ENCODE data around the gene PLPPR4. TPM values are rescaled to one million over a fixed set of nuclear protein-coding genes. Genes with fewer than 3 reads are reported as not detected.
"Not testable (repeated sequence)": the region's sequence is repeated elsewhere in the genome, so short reads cannot be mapped to it uniquely, and the experiment has no call there.

Gene PLPPR4
- total RNA-seq, 4 donors from 2014 or later, result 0.42 to 1.4 (median 1.0) TPM

DNA sequence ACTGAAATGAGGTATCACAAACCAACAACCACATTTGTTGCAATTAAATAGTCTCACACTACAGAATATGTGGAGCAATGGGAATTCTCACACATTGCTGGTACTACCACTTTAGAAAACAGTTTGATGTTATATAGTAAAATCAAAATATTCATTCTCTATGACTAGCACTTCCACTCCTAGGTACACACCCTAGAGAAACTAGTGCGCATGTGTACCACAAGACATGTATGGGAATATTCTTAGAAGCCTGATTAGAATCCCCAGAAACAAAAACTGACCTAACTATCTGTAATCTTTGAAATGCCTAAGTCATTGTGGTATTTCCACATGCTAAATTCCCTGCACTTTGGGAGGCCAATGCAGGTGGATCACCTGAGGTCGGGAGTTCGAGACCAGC lies 18.1 kb upstream of the PLPPR4 start:
- intact Hi-C loops (cut with DNase I), result no loop called here
- Histone ChIP-seq H3K4me1 (no peaks in the 10 kb centered on the region), H3K36me3 (no peaks in the 10 kb centered on the region), H3K27me3 (no peaks in the 10 kb centered on the region), H3K4me3 (no peak overlapping the region), H3K27ac (replicated peaks in 1 of 4) (no peak overlapping the region), H3K9me3 (peaks cover 0 to 13% (median 2%) of the 10 kb centered on the region in 4 donors)
- no peak for TF ChIP-seq POLR2A (IDR thresholded peaks at IDR 0.05; ENCODE audit: low read depth)
- no peak for TF ChIP-seq POLR2AphosphoS5 (IDR thresholded peaks at IDR 0.05)
- TF ChIP-seq, protein P1, sequence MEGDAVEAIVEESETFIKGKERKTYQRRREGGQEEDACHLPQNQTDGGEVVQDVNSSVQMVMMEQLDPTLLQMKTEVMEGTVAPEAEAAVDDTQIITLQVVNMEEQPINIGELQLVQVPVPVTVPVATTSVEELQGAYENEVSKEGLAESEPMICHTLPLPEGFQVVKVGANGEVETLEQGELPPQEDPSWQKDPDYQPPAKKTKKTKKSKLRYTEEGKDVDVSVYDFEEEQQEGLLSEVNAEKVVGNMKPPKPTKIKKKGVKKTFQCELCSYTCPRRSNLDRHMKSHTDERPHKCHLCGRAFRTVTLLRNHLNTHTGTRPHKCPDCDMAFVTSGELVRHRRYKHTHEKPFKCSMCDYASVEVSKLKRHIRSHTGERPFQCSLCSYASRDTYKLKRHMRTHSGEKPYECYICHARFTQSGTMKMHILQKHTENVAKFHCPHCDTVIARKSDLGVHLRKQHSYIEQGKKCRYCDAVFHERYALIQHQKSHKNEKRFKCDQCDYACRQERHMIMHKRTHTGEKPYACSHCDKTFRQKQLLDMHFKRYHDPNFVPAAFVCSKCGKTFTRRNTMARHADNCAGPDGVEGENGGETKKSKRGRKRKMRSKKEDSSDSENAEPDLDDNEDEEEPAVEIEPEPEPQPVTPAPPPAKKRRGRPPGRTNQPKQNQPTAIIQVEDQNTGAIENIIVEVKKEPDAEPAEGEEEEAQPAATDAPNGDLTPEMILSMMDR (IDR thresholded peaks at IDR 0.05), result no peak
- TF ChIP-seq EP300 (IDR thresholded peaks at IDR 0.05), result no peak
- no peak for DNase-seq (ENCODE audit: extremely low spot score)
- 91% methylated on average over 3 of the region's 3 CpGs for WGBS

DNA sequence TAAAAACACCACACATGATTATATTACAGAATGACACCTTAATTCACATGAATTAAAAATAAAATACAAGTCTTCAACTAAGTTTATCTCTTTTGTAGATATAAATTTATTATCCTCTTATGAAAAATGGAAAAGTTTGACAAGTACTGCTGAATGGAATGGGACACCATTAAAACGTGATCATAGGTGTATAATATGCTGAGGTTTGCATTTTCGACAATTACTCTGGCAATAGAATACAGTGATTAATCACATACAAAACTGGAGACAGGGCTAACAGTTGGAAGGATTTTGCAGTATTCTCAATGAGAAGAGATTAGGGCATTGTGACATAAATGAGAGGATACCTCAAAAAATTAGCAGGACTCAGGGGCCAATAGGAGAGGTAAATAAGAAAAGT lies 17.1 kb upstream of the PLPPR4 start:
- no peaks in the 10 kb centered on the region for H3K4me1 ChIP-seq
- TF ChIP-seq, protein P1 (IDR thresholded peaks at IDR 0.05), result no peak
- TF ChIP-seq POLR2A (IDR thresholded peaks at IDR 0.05; ENCODE audit: low read depth) (no peak), POLR2AphosphoS5 (IDR thresholded peaks at IDR 0.05) (no peak), EP300 (IDR thresholded peaks at IDR 0.05) (no peak)
- DNase-seq (ENCODE audit: extremely low spot score), result no peak
- intact Hi-C loops (cut with DNase I), result no loop called here
- H3K9me3 ChIP-seq, result peaks cover 0 to 13% (median 2%) of the 10 kb centered on the region in 4 donors
- H3K4me3 ChIP-seq, result no peak overlapping the region
- no peaks in the 10 kb centered on the region for H3K27me3 ChIP-seq
- H3K36me3 ChIP-seq, result no peaks in the 10 kb centered on the region
- 80% methylated on average over 2 of the region's 2 CpGs for WGBS
- no peak overlapping the region for H3K27ac ChIP-seq (replicated peaks in 1 of 4)

DNA sequence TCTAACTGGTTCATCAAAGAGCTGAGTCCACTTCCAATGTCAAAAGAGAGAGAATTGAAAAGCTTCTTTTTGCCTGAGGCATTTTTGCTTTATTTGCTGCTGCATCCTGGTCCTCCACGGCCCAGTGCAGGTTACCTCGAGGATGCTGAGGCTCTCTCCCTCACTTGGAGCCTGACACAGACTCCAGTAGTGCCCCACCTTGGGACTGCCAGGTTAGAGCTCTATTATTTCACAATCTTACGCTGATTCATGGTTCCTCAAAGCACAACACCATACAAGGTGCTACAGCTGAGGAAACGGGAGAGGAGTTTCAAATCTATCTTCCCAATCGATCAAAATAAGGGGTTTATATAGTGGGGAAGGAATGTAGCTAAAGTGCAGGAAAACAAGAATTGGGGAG lies 13.6 kb upstream of the PLPPR4 start:
- TF ChIP-seq POLR2AphosphoS5 (IDR thresholded peaks at IDR 0.05) (no peak), POLR2A (IDR thresholded peaks at IDR 0.05; ENCODE audit: low read depth) (no peak), EP300 (IDR thresholded peaks at IDR 0.05) (no peak)
- TF ChIP-seq, protein P1 (IDR thresholded peaks at IDR 0.05), result no peak
- intact Hi-C loops (cut with DNase I), result no loop called here
- H3K27ac ChIP-seq (replicated peaks in 1 of 4), result no peak overlapping the region
- no peaks in the 10 kb centered on the region for H3K36me3 ChIP-seq
- no peak overlapping the region for H3K4me3 ChIP-seq
- no peaks in the 10 kb centered on the region for H3K27me3 ChIP-seq
- H3K4me1 ChIP-seq, result no peaks in the 10 kb centered on the region
- DNase-seq (ENCODE audit: extremely low spot score), result no peak
- WGBS, result 87% methylated on average over 5 of the region's 5 CpGs
- peaks cover 0 to 8% (median 2%) of the 10 kb centered on the region in 4 donors for H3K9me3 ChIP-seq

DNA sequence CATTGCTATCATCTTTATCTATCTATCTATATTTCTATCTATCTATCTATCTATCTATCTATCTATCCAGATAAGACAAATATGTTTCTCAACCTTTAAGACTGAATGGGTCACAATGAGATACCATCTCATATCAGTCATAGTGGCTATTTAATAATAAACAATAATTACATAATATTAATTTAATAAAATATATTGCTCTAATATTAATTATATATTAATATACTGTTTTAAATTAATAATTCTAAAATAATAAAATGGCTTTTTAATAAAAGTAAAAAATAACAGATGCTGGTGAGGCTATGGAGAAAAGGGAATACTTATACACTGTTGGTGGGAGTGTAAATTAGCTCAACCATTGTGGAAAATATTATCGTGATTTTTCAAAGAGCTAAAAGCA lies 13.0 kb upstream of the PLPPR4 start:
- WGBS, result 90% methylated on average over 1 of the region's 1 CpG
- TF ChIP-seq POLR2A (IDR thresholded peaks at IDR 0.05; ENCODE audit: low read depth), result no peak
- TF ChIP-seq EP300 (IDR thresholded peaks at IDR 0.05), result no peak
- no peak for TF ChIP-seq POLR2AphosphoS5 (IDR thresholded peaks at IDR 0.05)

DNA sequence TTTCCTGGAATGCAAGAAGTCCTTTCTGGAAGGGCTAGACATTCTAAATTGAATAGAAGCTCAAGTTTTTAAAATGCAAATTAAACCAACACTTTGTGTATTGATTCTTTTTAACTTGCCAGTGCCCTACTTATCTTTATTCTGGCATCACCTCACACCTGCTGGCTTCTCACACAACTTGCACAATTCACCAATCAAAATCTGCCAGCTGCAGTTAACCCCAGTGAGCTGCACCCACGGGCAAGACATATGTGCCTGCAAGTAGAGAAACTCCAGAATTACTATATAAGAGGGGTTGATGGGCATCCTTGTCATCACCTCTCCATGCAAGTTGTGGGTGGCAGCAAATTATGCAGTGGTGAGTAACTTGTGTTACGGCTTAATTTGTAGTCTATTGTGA lies 11.7 kb upstream of the PLPPR4 start:
- no peaks in the 10 kb centered on the region for H3K4me1 ChIP-seq
- no peak for TF ChIP-seq POLR2A (IDR thresholded peaks at IDR 0.05; ENCODE audit: low read depth)
- no peak for TF ChIP-seq EP300 (IDR thresholded peaks at IDR 0.05)
- TF ChIP-seq, protein P1 (IDR thresholded peaks at IDR 0.05), result no peak
- TF ChIP-seq POLR2AphosphoS5 (IDR thresholded peaks at IDR 0.05), result no peak
- no peak overlapping the region for H3K4me3 ChIP-seq
- H3K9me3 ChIP-seq, result no peaks in the 10 kb centered on the region
- no peak overlapping the region for H3K27ac ChIP-seq (replicated peaks in 1 of 4)
- WGBS, result 69% methylated on average over 2 of the region's 2 CpGs
- DNase-seq (ENCODE audit: extremely low spot score), result no peak
- H3K27me3 ChIP-seq, result no peaks in the 10 kb centered on the region
- H3K36me3 ChIP-seq, result no peaks in the 10 kb centered on the region
- intact Hi-C loops (cut with DNase I), result no loop called here

More for the DNA sequence above, 13.0 kb upstream of the PLPPR4 start:
- peaks cover 0 to 3% (median under 1%) of the 10 kb centered on the region in 4 donors for H3K9me3 ChIP-seq
- intact Hi-C loops (cut with DNase I), result no loop called here
- H3K27me3 ChIP-seq, result no peaks in the 10 kb centered on the region
- DNase-seq (ENCODE audit: extremely low spot score), result no peak
- H3K27ac ChIP-seq (replicated peaks in 1 of 4), result no peak overlapping the region
- H3K4me3 ChIP-seq, result no peak overlapping the region
- H3K36me3 ChIP-seq, result no peaks in the 10 kb centered on the region
- H3K4me1 ChIP-seq, result no peaks in the 10 kb centered on the region

DNA sequence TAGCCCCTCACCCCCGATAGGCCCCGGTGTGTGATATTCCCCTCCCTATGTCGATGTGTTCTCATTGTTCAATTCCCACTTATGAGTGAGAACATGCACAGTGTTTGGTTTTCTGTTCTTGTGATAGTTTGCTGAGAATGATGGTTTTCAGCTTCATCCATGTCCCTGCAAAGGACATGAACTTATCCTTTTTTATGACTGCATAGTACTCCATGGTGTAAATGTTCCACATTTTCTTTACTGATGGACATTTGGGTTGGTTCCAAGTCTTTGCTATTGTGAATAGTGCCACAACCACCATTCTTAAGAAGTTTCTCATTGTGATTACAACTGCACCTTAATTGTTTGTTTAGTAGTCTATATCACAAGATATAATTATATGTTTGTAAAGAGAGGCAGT lies 3.9 kb upstream of the PLPPR4 start:
- DNase-seq (ENCODE audit: extremely low spot score); H3K36me3 ChIP-seq; H3K27ac ChIP-seq (replicated peaks in 1 of 4); intact Hi-C loops (cut with DNase I); H3K4me3 ChIP-seq; H3K9me3 ChIP-seq: not testable (repeated sequence)
- peaks cover 4 to 13% (median 11%) of the 10 kb centered on the region in 4 donors for H3K4me1 ChIP-seq
- 98% methylated on average over 3 of the region's 3 CpGs for WGBS
- H3K27me3 ChIP-seq, result peaks cover 0 to 27% (median 3%) of the 10 kb centered on the region in 4 donors
